K562 (cell line): ENCODE results near the gene ENO2. TPM values are rescaled to one million over a fixed set of nuclear protein-coding genes. Genes with fewer than 3 reads are reported as not detected.

Experiments used
- BDP1 ChIP-seq: IDR thresholded peaks from 3 replicates; pipeline ENCODE4 v1.6.1; 2011; ENCODE audit not compliant: insufficient read length, insufficient read depth
- CSDE1 ChIP-seq, 2 experiments: fragments of 450-650 bp; IDR thresholded peaks; 2 replicates each; pipeline ENCODE4 v1.6.1; 2016; ENCODE audit warnings: mild to moderate bottlenecking in 1 of 2
- DLX4 ChIP-seq: fragments of 250-450 bp; sonication (Bioruptor Pico); IDR thresholded peaks from 2 replicates; pipeline ENCODE4 v1.6.1; 2021; ENCODE audit warnings: mild to moderate bottlenecking
- ELF2 ChIP-seq: fragments of 250-450 bp; sonication (Bioruptor Pico); IDR thresholded peaks from 2 replicates; pipeline ENCODE4 v1.5.0; 2021; ENCODE audit warnings: mild to moderate bottlenecking
- FOXK1 ChIP-seq: sonication (generic); formaldehyde crosslinking; IDR thresholded peaks from 2 replicates; pipeline ENCODE4 v1.8.0; 2022; ENCODE audit warnings: missing genetic modification reagents, mild to moderate bottlenecking, borderline replicate concordance
- FOXK2 ChIP-seq, 2 experiments: fragments of 450-650 bp; IDR thresholded peaks in 1 of 2; conservative IDR thresholded peaks in 1 of 2; 2 replicates each; pipeline ENCODE4 v1.6.1; 2016; ENCODE audit warnings: low read depth in 2 of 2, mild to moderate bottlenecking in 1 of 2
- GABPB1 ChIP-seq: sonication (generic); formaldehyde crosslinking; IDR thresholded peaks from 2 replicates; pipeline ENCODE4 v1.8.0; 2022; ENCODE audit warnings: mild to moderate bottlenecking, missing genetic modification reagents
- GTF2F1 ChIP-seq: IDR thresholded peaks from 2 replicates; pipeline ENCODE4 v1.6.1; 2011; ENCODE audit warnings: low read depth, low read length, improper control_type of control experiment
- HDAC3 ChIP-seq: fragments of 450-650 bp; IDR thresholded peaks from 2 replicates; pipeline ENCODE4 v1.6.1; 2018; ENCODE audit warnings: borderline replicate concordance, mild to moderate bottlenecking, moderate library complexity; ENCODE audit not compliant: partially characterized antibody
- L3MBTL2 ChIP-seq: fragments of 450-650 bp; IDR thresholded peaks from 2 replicates; pipeline ENCODE4 v1.6.1; 2016; ENCODE audit warnings: mild to moderate bottlenecking, moderate library complexity
- MAFF ChIP-seq: IDR thresholded peaks from 2 replicates; pipeline ENCODE4 v1.6.1; 2012; ENCODE audit warnings: low read length, improper control_type of control experiment
- NCOA6 ChIP-seq: fragments of 450-650 bp; IDR thresholded peaks from 2 replicates; pipeline ENCODE4 v1.6.1; 2017; ENCODE audit warnings: mild to moderate bottlenecking
- NR4A1 ChIP-seq, 2 experiments: fragments of 250-450 bp in 1 of 2; fragments of 450-650 bp in 1 of 2; sonication (Bioruptor Pico) in 1 of 2; IDR thresholded peaks; 2 replicates each; pipeline versions ENCODE4 v1.4.0 to v1.6.1; 2016 to 2020; ENCODE audit warnings: mild to moderate bottlenecking in 2 of 2, missing compliant biosample characterization in 1 of 2, missing genetic modification characterization in 1 of 2, moderate library complexity in 1 of 2
- SAP30 ChIP-seq: fragments of 200-600 bp; sonication (generic); IDR thresholded peaks from 2 replicates; pipeline ENCODE4 v1.6.1; 2012; ENCODE audit warnings: borderline replicate concordance, low read depth, mild to moderate bottlenecking, moderate library complexity, low read length, control low read depth, inconsistent platforms; ENCODE audit not compliant: insufficient read depth, poor library complexity, severe bottlenecking
- SMARCA5 ChIP-seq: fragments of 450-650 bp; IDR thresholded peaks from 2 replicates; pipeline ENCODE4 v1.6.1; 2016
- SMARCE1 ChIP-seq: fragments of 450-650 bp; IDR thresholded peaks from 2 replicates; pipeline ENCODE4 v1.7.1; 2016; ENCODE audit warnings: mild to moderate bottlenecking
- THRA ChIP-seq: fragments of 450-650 bp; IDR thresholded peaks from 2 replicates; pipeline ENCODE4 v1.6.1; 2017; ENCODE audit warnings: mild to moderate bottlenecking, moderate library complexity
- ZBTB17 ChIP-seq: fragments of 450-650 bp; formaldehyde crosslinking; IDR thresholded peaks from 2 replicates; pipeline ENCODE4 v1.4.0; 2020; ENCODE audit warnings: mild to moderate bottlenecking
- ZNF146 ChIP-seq: IDR thresholded peaks from one replicate; pipeline ENCODE4 v1.6.1; 2018; ENCODE audit warnings: missing compliant biosample characterization; ENCODE audit not compliant: unreplicated experiment
- ZNF197 ChIP-seq: fragments of 200-800 bp; sonication (Bioruptor generic); IDR thresholded peaks from 2 replicates; pipeline ENCODE4 v1.6.1; 2016; ENCODE audit warnings: low read depth, missing genetic modification characterization, missing compliant biosample characterization
- polyA plus RNA-seq, 8 experiments: library from polyadenylated mRNA; depleted of rRNA in 4 of 8; stranded (reverse) in 5 of 8; unstranded in 3 of 8; fragments of >200 nt; fragmentation: Nextera tagmentation in 2 of 8; fragmentation: Illumina TruSeq in 1 of 8; extraction: Ambion mirVana in 2 of 8; extraction: Trizol in 1 of 8; gene quantifications; 2 replicates each; pipeline versions ENCODE4 v1.2.1 to v1.2.3, GENCODE V29; 2011 to 2014; ENCODE audit warnings: inconsistent platforms in 1 of 8, missing spikeins in 1 of 8
- total RNA-seq, 7 experiments: library from RNA; depleted of rRNA in 6 of 7; stranded (reverse); fragments of >200 nt in 6 of 7; fragmentation: Illumina TruSeq in 2 of 7; extraction: Trizol in 2 of 7; gene quantifications; 2 replicates each; pipeline versions ENCODE4 v1.2.1 to v1.2.3, GENCODE V29; 2011 to 2021; ENCODE audit warnings: low replicate concordance in 1 of 7
- TF ChIP-seq, protein P1 (sequence below): sonication (generic); formaldehyde crosslinking; IDR thresholded peaks from 2 replicates; pipeline ENCODE4 v1.8.0; 2023; ENCODE audit warnings: missing genetic modification reagents, mild to moderate bottlenecking, borderline replicate concordance

ENO2 gene
- total and polyA plus RNA-seq, 9 of the 15 experiments (the other 6 are each of a cell fraction or from before 2014, with no cell fraction given): 10.9 to 43.3 (median 21.0) TPM

- TF ChIP-seq NR4A1 (CRISPR knock-in tag; IDR thresholded peaks at IDR 0.05): peak; percentile 31; the same call in 1 of the 2 replicates
- no peak for TF ChIP-seq NR4A1 (tag; IDR thresholded peaks at IDR 0.05)
- TF ChIP-seq HDAC3: no peak
- TF ChIP-seq L3MBTL2: peak; percentile 83
- peak; percentile 53; the same call in 1 of the 2 replicates for TF ChIP-seq ZBTB17 (CRISPR knock-in tag)
- no peak for TF ChIP-seq MAFF
- 0 out of 2 replicates have a peak, but pooled peaks have one; percentile 39 for TF ChIP-seq ELF2 (CRISPR knock-in tag)
- TF ChIP-seq, protein P1, sequence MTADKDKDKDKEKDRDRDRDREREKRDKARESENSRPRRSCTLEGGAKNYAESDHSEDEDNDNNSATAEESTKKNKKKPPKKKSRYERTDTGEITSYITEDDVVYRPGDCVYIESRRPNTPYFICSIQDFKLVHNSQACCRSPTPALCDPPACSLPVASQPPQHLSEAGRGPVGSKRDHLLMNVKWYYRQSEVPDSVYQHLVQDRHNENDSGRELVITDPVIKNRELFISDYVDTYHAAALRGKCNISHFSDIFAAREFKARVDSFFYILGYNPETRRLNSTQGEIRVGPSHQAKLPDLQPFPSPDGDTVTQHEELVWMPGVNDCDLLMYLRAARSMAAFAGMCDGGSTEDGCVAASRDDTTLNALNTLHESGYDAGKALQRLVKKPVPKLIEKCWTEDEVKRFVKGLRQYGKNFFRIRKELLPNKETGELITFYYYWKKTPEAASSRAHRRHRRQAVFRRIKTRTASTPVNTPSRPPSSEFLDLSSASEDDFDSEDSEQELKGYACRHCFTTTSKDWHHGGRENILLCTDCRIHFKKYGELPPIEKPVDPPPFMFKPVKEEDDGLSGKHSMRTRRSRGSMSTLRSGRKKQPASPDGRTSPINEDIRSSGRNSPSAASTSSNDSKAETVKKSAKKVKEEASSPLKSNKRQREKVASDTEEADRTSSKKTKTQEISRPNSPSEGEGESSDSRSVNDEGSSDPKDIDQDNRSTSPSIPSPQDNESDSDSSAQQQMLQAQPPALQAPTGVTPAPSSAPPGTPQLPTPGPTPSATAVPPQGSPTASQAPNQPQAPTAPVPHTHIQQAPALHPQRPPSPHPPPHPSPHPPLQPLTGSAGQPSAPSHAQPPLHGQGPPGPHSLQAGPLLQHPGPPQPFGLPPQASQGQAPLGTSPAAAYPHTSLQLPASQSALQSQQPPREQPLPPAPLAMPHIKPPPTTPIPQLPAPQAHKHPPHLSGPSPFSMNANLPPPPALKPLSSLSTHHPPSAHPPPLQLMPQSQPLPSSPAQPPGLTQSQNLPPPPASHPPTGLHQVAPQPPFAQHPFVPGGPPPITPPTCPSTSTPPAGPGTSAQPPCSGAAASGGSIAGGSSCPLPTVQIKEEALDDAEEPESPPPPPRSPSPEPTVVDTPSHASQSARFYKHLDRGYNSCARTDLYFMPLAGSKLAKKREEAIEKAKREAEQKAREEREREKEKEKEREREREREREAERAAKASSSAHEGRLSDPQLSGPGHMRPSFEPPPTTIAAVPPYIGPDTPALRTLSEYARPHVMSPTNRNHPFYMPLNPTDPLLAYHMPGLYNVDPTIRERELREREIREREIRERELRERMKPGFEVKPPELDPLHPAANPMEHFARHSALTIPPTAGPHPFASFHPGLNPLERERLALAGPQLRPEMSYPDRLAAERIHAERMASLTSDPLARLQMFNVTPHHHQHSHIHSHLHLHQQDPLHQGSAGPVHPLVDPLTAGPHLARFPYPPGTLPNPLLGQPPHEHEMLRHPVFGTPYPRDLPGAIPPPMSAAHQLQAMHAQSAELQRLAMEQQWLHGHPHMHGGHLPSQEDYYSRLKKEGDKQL (CRISPR knock-in tag): no peak
- peak; percentile 45; the same call in 1 of the 2 replicates for TF ChIP-seq GABPB1 (CRISPR knock-in tag)
- no peak for TF ChIP-seq THRA
- TF ChIP-seq FOXK1 (CRISPR knock-in tag): no peak
- TF ChIP-seq DLX4 (CRISPR knock-in tag): no peak
- peak in 1 of 2 experiments; percentile 39; a peak in 1 of 4 replicates for TF ChIP-seq CSDE1 (IDR thresholded peaks at IDR 0.05)
- no peak for TF ChIP-seq BDP1
- no peak for TF ChIP-seq SAP30
- no peak for TF ChIP-seq FOXK2 (conservative IDR thresholded peaks at IDR 0.05 in 1 of 2, IDR thresholded peaks at IDR 0.05 in 1 of 2; ENCODE audit: low read depth in 2 of 2)
- TF ChIP-seq SMARCA5: no peak
- TF ChIP-seq ZNF197 (CRISPR knock-in tag): no peak
- TF ChIP-seq SMARCE1: no peak
- TF ChIP-seq GTF2F1: peak; percentile 58; the same call in 1 of the 2 replicates
- no peak for TF ChIP-seq ZNF146 (CRISPR knock-in tag)
- no peak for TF ChIP-seq NCOA6
These were observed 46.8 kb upstream of the ENO2 start, which contains the start of gene TPI1 (continued) for GRCh38 chr12:6867413-6868210.
